Panc1 (cell line): Measurements from ENCODE around the gene HPCAL1. TPM values are rescaled to one million over a fixed set of nuclear protein-coding genes. Genes with fewer than 3 reads are reported as not detected.

Source experiments
- ATAC-seq: fragments of 200-7000 bp; cut with Tn5 transposase; 2 replicates; pipeline ENCODE4 v1.9.1; 2020; ENCODE audit warnings: mild to moderate bottlenecking, moderate library complexity
- BruUV-seq: library from RNA; stranded (reverse); fragments of 400-500 nt; replicated peaks from 2 replicates; lab custom pipeline; 2021; lab: Mats Ljungman, UMichigan
- CTCF ChIA-PET: fragments of 300-600 bp; sonication (Branson Sonifier 250); formaldehyde crosslinking; loops from one replicate; lab custom pipeline; 2022; ENCODE audit warnings: antibody characterized with exemption; lab: Charles Lee
- POLR2A ChIA-PET: fragments of 300-600 bp; sonication (Branson Sonifier 250); formaldehyde crosslinking; loops from one replicate; lab custom pipeline; 2022; ENCODE audit warnings: antibody characterized with exemption; lab: Charles Lee
- DNase-seq: peaks from one replicate; pipeline ENCODE4 v3.0.0-alpha.2; 2010; ENCODE audit warnings: low read depth, low spot score
- H3K27ac ChIP-seq: 2 replicates; pipeline ENCODE4 v1.5.1; 2011; ENCODE audit warnings: mild to moderate bottlenecking, low read length, inconsistent platforms
- H3K27me3 ChIP-seq: fragments of 200-500 bp; sonication (Bioruptor generic); 2 replicates; pipeline ENCODE4 v1.6.0; 2014; ENCODE audit warnings: low read length, inconsistent platforms; ENCODE audit not compliant: control insufficient read depth, insufficient read depth
- H3K36me3 ChIP-seq: fragments of 200-500 bp; sonication (Bioruptor generic); 2 replicates; pipeline ENCODE4 v1.5.1; 2014; ENCODE audit warnings: inconsistent platforms, mild to moderate bottlenecking, low read length, moderate library complexity; ENCODE audit not compliant: control insufficient read depth, insufficient read depth
- H3K4me1 ChIP-seq: 2 replicates; pipeline ENCODE4 v1.5.1; 2011; ENCODE audit warnings: inconsistent platforms, mild to moderate bottlenecking, low read length, moderate library complexity; ENCODE audit not compliant: control insufficient read depth, insufficient read depth
- H3K4me3 ChIP-seq, 2 experiments: 2 replicates each; pipeline ENCODE4 v1.5.1; 2011 to 2012; ENCODE audit warnings: low read depth in 2 of 2, low read length in 2 of 2, mild to moderate bottlenecking in 2 of 2, inconsistent platforms in 1 of 2, moderate library complexity in 1 of 2
- H3K9me3 ChIP-seq: fragments of 200-500 bp; sonication (Bioruptor generic); 2 replicates; pipeline ENCODE4 v1.5.1; 2014; ENCODE audit warnings: low read depth, mild to moderate bottlenecking, inconsistent platforms, low read length, moderate library complexity; ENCODE audit not compliant: control insufficient read depth, insufficient read depth
- POLR2AphosphoS5 ChIP-seq: IDR thresholded peaks from 2 replicates; pipeline ENCODE4 v1.6.1; 2012; ENCODE audit warnings: mild to moderate bottlenecking, low read depth, low read length, moderate library complexity
- SIN3A ChIP-seq: IDR thresholded peaks from 2 replicates; pipeline ENCODE4 v1.6.1; 2012; ENCODE audit warnings: low read depth, mild to moderate bottlenecking, low read length, moderate library complexity, borderline replicate concordance; ENCODE audit not compliant: insufficient read depth
- TCF7L2 ChIP-seq: IDR thresholded peaks from 2 replicates; pipeline ENCODE4 v1.6.1; 2011; ENCODE audit warnings: mild to moderate bottlenecking, low read depth, low read length, inconsistent platforms
- in situ Hi-C: cut with HindIII; loops from 2 replicates; pipeline ENCODE4 v1.10.0; 2016; ENCODE audit warnings: low sequenced_read_pairs, low pct_unique_long_range_greater_than_20kb
- intact Hi-C: fragments of 100-400 bp; cut with micrococcal nuclease; formaldehyde crosslinking; loops from one replicate; pipeline ENCODE4 v1.10.0; 2022; ENCODE audit not compliant: unreplicated experiment
- total RNA-seq: library from RNA; stranded (reverse); gene quantifications from one replicate; pipeline ENCODE4 v1.2.1, GENCODE V29; 2021; ENCODE audit not compliant: unreplicated experiment
- TF ChIP-seq, protein P1 (sequence below): fragments of 450-650 bp; IDR thresholded peaks from 2 replicates; pipeline ENCODE4 v1.5.1; 2017; ENCODE audit warnings: mild to moderate bottlenecking
- TF ChIP-seq, protein P2 (sequence below), 2 experiments: IDR thresholded peaks; 2 replicates each; pipeline ENCODE4 v1.6.1; 2011 to 2012; ENCODE audit warnings: low read depth in 2 of 2, control low read depth in 1 of 2, low read length in 1 of 2, mild to moderate bottlenecking in 1 of 2, moderate library complexity in 1 of 2; ENCODE audit not compliant: insufficient read depth in 1 of 2

HPCAL1 gene
- total RNA-seq, 1 experiment from 2014 or later, result 234 TPM

DNA sequence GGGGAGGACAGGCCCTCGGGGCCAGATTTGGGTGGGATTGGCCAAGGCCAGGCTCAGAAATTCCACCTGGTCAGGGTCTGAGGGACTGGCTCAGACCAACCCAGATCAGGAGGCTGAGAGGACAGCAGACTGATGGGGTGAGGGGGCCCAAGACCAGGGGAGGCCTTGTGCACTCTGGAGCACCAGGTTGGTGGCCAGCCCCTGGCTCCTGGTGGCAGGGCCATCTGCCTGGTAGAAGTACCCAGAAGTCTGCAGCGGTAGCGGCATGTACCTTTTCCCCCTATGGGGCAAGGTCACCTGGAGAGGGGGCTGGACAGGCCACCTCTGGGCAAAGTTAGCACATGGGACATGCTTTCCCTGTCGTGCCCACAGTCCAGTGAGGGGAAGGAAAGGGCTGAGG is 166.6 kb downstream of the HPCAL1 start:
- ATAC-seq, result peak; percentile 13; the same call in 1 of the 2 replicates
- H3K9me3 ChIP-seq, result no peaks in the 10 kb centered on the region
- intact Hi-C loops (no loop called here), in situ Hi-C loops (no loop called here)
- no peaks in the 10 kb centered on the region for H3K36me3 ChIP-seq
- no peak overlapping the region for H3K4me3 ChIP-seq
- H3K27me3 ChIP-seq, result no peaks in the 10 kb centered on the region
- ChIA-PET POLR2A (no interaction called here), CTCF (no interaction called here)
- no TSS peak for BruUV-seq
- TF ChIP-seq POLR2AphosphoS5 (no peak), TCF7L2 (no peak), SIN3A (no peak)
- TF ChIP-seq, protein P1, sequence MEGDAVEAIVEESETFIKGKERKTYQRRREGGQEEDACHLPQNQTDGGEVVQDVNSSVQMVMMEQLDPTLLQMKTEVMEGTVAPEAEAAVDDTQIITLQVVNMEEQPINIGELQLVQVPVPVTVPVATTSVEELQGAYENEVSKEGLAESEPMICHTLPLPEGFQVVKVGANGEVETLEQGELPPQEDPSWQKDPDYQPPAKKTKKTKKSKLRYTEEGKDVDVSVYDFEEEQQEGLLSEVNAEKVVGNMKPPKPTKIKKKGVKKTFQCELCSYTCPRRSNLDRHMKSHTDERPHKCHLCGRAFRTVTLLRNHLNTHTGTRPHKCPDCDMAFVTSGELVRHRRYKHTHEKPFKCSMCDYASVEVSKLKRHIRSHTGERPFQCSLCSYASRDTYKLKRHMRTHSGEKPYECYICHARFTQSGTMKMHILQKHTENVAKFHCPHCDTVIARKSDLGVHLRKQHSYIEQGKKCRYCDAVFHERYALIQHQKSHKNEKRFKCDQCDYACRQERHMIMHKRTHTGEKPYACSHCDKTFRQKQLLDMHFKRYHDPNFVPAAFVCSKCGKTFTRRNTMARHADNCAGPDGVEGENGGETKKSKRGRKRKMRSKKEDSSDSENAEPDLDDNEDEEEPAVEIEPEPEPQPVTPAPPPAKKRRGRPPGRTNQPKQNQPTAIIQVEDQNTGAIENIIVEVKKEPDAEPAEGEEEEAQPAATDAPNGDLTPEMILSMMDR, result no peak
- TF ChIP-seq, protein P2, sequence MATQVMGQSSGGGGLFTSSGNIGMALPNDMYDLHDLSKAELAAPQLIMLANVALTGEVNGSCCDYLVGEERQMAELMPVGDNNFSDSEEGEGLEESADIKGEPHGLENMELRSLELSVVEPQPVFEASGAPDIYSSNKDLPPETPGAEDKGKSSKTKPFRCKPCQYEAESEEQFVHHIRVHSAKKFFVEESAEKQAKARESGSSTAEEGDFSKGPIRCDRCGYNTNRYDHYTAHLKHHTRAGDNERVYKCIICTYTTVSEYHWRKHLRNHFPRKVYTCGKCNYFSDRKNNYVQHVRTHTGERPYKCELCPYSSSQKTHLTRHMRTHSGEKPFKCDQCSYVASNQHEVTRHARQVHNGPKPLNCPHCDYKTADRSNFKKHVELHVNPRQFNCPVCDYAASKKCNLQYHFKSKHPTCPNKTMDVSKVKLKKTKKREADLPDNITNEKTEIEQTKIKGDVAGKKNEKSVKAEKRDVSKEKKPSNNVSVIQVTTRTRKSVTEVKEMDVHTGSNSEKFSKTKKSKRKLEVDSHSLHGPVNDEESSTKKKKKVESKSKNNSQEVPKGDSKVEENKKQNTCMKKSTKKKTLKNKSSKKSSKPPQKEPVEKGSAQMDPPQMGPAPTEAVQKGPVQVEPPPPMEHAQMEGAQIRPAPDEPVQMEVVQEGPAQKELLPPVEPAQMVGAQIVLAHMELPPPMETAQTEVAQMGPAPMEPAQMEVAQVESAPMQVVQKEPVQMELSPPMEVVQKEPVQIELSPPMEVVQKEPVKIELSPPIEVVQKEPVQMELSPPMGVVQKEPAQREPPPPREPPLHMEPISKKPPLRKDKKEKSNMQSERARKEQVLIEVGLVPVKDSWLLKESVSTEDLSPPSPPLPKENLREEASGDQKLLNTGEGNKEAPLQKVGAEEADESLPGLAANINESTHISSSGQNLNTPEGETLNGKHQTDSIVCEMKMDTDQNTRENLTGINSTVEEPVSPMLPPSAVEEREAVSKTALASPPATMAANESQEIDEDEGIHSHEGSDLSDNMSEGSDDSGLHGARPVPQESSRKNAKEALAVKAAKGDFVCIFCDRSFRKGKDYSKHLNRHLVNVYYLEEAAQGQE (IDR thresholded peaks at IDR 0.05; ENCODE audit: insufficient read depth in 1 of 2, low read depth in 2 of 2, low read length in 1 of 2), result no peak
- no peak for DNase-seq
- H3K4me1 ChIP-seq, result no peaks in the 10 kb centered on the region
- H3K27ac ChIP-seq, result no peak overlapping the region

DNA sequence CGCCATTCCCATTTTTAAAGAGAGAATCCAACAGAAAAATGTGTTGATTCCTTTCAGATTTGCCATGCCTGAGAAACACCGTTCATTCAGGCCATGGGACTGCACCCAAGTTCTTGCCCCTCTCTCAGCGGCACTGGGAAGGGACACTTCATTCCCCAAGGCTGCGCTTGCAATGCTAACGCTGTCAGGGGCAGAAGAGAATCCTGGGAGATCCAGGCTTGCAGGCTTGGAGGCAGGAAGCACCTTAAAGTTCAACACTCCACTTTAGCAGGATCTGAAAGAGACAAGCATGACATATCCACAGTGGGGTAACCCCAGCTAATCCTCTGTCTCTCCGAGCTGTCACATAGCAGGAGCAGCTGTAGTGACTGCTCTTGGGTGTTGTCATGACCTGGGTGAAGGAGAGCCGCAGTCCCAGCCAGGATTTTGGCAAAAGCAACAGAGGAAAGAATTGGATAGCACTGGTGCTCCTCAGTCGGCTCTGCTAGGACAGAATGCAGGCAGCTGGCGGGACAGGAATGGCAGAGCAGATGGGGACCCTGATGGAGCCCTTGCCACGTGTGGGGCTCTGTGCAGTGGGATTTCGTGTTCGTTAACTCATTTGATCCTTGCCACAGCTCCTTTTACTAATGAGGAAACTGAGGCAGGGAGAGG is 167.4 kb downstream of the HPCAL1 start:
- no peaks in the 10 kb centered on the region for H3K4me1 ChIP-seq
- intact Hi-C loops, result no loop called here

More for the DNA sequence above, 167.4 kb downstream of the HPCAL1 start:
- H3K27ac ChIP-seq, result no peak overlapping the region
- no peaks in the 10 kb centered on the region for H3K9me3 ChIP-seq
- ChIA-PET POLR2A (no interaction called here), CTCF (no interaction called here)
- in situ Hi-C loops, result no loop called here
- BruUV-seq, result no TSS peak
- no peak overlapping the region for H3K4me3 ChIP-seq
- no peak for TF ChIP-seq SIN3A
- no peak for TF ChIP-seq POLR2AphosphoS5
- TF ChIP-seq, protein P2 (IDR thresholded peaks at IDR 0.05; ENCODE audit: insufficient read depth in 1 of 2, low read depth in 2 of 2, low read length in 1 of 2), result no peak
- TF ChIP-seq TCF7L2, result no peak
- TF ChIP-seq, protein P1, result no peak
- DNase-seq, result no peak
- no peaks in the 10 kb centered on the region for H3K36me3 ChIP-seq
- no peak for ATAC-seq
- H3K27me3 ChIP-seq, result no peaks in the 10 kb centered on the region
